Left lung (tissue), 10 donors: ENCODE measurements around the gene LGALS3BP. TPM values are rescaled to one million over a fixed set of nuclear protein-coding genes. Genes with fewer than 3 reads are reported as not detected.
"Not testable (repeated sequence)": the region's sequence is repeated elsewhere in the genome, so short reads cannot be mapped to it uniquely, and the experiment has no call there.

ENCODE experiments used
- ATAC-seq: fragments of 200-7000 bp; cut with Tn5 transposase; one replicate; pipeline ENCODE4 v1.9.1; 2020; ENCODE audit warnings: moderate library complexity
- DNase-seq, 4 donors: peaks; one replicate each; pipeline ENCODE4 v3.0.0-alpha.2; 2013 to 2020
- H3K27ac ChIP-seq, 2 donors: fragments of 200-600 bp; sonication (generic) in 1 of 2; one replicate each; pipeline versions ENCODE4 v1.5.0 to v1.8.0; 2020 to 2021
- H3K27me3 ChIP-seq, 2 donors: fragments of 200-600 bp; sonication (generic) in 1 of 2; one replicate each; pipeline versions ENCODE4 v1.5.0 to v1.8.0; 2020 to 2021
- H3K36me3 ChIP-seq, 2 donors: fragments of 200-600 bp; sonication (generic) in 1 of 2; one replicate each; pipeline versions ENCODE4 v1.5.0 to v1.8.0; 2020 to 2021
- H3K4me1 ChIP-seq, 2 donors: fragments of 200-600 bp; one replicate each; pipeline ENCODE4 v1.8.0; 2021
- H3K4me3 ChIP-seq, 2 donors: fragments of 200-600 bp; sonication (generic) in 1 of 2; one replicate each; pipeline versions ENCODE4 v1.5.0 to v1.8.0; 2020 to 2021; ENCODE audit warnings: mild to moderate bottlenecking in 1 of 2
- H3K9me3 ChIP-seq, 2 donors: fragments of 200-600 bp; sonication (generic) in 1 of 2; one replicate each; pipeline versions ENCODE4 v1.5.0 to v1.8.0; 2020 to 2021
- intact Hi-C, 2 donors: fragments of 100-400 bp; cut with DNase I; formaldehyde crosslinking; loops; one replicate each; pipeline versions ENCODE4 v1.11.2 to v1.14.2; 2022
- polyA plus RNA-seq, 6 donors: library from polyadenylated mRNA; unstranded; fragments of 120-200 nt; gene quantifications; one replicate each; pipeline ENCODE4 v1.2.1, GENCODE V29; 2013; ENCODE audit not compliant: insufficient read length in 6 of 6
- total RNA-seq, 2 donors: library from RNA; stranded (reverse); fragmentation: NEBNext Ultra II Directional; extraction: Animal tissue kit (Norgen Biotek cat#: 25700); gene quantifications; one replicate each; pipeline ENCODE4 v1.2.1, GENCODE V29; 2021
- TF ChIP-seq, protein P1 (sequence below), 2 donors: fragments of 200-600 bp; sonication (generic) in 1 of 2; IDR thresholded peaks; one replicate each; pipeline versions ENCODE4 v1.5.0 to v1.8.0; 2021; ENCODE audit warnings: antibody characterized with exemption in 2 of 2
- donor health status: DM: no; HTN: yes; CAD: no.
- donor health status: DM: no; HTN: no; CAD: no.

The LGALS3BP gene
- total and polyA plus RNA-seq, 8 donors: 155 to 688 (median 183) TPM

DNA sequence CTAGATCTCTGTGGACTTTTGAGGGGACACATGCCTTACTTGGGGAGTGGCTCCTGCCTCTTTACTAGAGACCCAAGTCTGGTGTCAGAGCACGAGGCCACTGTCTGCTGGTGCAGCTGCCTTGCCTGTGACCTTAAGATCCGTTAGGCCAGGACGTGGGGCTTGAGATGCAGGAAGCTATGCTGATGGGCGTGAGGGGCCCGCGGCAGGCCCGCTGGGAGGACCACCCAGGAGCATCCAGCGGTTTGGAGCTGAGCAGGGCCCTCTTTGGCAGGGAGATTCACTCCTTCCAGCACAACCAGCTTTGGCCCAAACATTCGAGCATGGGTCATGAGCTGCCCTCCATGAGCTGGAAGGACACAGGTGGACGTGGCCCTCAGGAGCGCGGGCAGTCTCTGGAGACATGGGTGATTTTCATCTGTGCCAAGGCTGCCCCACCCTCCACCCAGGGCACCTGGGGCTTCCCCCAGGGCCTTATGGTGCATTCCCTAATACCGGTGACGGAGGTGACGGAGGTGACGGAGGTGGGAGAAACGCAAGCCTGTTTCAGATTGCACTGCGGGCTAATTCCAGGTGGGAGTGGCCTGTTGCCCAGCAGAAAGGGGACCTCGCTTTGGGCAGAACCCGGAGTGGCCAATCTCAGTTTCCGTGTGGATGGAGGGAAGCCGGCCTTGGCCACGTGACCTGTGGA is 12.7 kb downstream of the LGALS3BP start:
- Histone ChIP-seq H3K4me3 (no peak overlapping the region), H3K4me1 (peaks cover 0 to 11% of the 10 kb centered on the region in 2 donors), H3K36me3 (peaks cover 0 to 33% of the 10 kb centered on the region in 2 donors), H3K9me3 (no peaks in the 10 kb centered on the region), H3K27ac (no peak overlapping the region), H3K27me3 (no peaks in the 10 kb centered on the region)
- TF ChIP-seq, protein P1, sequence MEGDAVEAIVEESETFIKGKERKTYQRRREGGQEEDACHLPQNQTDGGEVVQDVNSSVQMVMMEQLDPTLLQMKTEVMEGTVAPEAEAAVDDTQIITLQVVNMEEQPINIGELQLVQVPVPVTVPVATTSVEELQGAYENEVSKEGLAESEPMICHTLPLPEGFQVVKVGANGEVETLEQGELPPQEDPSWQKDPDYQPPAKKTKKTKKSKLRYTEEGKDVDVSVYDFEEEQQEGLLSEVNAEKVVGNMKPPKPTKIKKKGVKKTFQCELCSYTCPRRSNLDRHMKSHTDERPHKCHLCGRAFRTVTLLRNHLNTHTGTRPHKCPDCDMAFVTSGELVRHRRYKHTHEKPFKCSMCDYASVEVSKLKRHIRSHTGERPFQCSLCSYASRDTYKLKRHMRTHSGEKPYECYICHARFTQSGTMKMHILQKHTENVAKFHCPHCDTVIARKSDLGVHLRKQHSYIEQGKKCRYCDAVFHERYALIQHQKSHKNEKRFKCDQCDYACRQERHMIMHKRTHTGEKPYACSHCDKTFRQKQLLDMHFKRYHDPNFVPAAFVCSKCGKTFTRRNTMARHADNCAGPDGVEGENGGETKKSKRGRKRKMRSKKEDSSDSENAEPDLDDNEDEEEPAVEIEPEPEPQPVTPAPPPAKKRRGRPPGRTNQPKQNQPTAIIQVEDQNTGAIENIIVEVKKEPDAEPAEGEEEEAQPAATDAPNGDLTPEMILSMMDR (IDR thresholded peaks at IDR 0.05): no peak
- intact Hi-C loops: no loop called here
- DNase-seq: no peak
- no peak for ATAC-seq

DNA sequence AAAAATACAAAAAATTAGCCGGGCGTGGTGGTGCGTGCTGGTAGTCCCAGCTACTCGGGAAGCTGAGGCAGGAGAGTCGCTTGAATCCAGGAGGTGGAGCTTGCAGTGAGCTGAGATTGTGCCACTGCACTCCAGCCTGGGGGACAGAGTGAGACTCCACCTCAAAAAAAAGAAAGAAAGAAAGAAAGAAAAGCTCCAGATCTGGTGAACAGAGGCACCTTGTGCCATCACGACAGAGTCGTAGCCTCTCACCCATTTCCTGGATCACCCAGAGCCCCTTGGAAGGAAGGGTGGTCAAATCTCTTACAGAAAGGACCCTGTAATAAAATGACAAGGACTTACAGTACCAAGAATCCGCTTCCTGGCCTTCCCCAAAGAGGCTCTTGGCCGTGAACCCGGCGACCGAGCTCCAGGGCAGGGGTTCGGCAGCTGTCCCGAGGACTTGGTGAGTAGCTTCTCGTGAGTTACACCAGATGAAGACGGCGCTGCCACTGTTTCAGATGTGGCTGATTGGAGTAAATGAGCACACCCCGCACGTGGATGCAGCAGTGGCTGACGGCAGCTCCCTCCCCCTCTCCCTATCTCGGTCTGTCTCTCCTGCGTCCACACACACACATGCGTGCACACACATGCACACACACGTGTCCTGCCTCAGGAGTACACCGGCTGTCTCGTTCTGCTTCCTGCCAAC is 13.5 kb downstream of the LGALS3BP start:
- Histone ChIP-seq H3K36me3 (peaks cover 0 to 31% of the 10 kb centered on the region in 2 donors), H3K27me3 (no peaks in the 10 kb centered on the region), H3K9me3 (no peaks in the 10 kb centered on the region), H3K4me3 (no peak overlapping the region), H3K4me1 (peaks cover 0 to 9% of the 10 kb centered on the region in 2 donors), H3K27ac (no peak overlapping the region)
- no peak for DNase-seq
- TF ChIP-seq, protein P1 (IDR thresholded peaks at IDR 0.05): no peak
- intact Hi-C loops: no loop called here
- no peak for ATAC-seq

DNA sequence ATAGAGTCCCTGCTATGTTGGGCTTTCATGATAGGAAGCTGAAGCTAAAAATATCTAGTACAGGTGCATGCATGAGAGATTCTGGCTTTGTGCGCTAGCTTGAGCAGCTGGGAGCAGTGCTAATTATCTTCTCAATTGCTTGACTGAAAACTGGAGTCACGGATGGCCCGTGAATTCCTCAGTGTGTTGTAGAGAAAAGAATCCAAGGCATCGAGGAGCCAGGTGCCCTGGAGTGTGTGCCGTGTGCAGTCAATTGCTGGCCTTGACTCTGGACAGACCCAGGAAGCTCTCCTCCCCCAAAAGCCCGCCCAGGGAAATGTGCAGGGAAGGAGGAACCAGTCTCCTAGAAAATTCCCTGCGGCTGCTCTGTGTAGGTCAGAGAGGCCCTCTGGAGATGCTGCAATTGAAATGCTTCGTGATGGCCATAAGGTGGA is 14.2 kb downstream of the LGALS3BP start:
- H3K27ac ChIP-seq: no peak overlapping the region
- no peaks in the 10 kb centered on the region for H3K27me3 ChIP-seq
- ATAC-seq (no peak), DNase-seq (no peak)
- peaks cover 0 to 31% of the 10 kb centered on the region in 2 donors for H3K36me3 ChIP-seq
- H3K4me3 ChIP-seq: no peak overlapping the region
- no peaks in the 10 kb centered on the region for H3K9me3 ChIP-seq
- intact Hi-C loops: no loop called here
- peaks cover 0 to 9% of the 10 kb centered on the region in 2 donors for H3K4me1 ChIP-seq
- TF ChIP-seq, protein P1 (IDR thresholded peaks at IDR 0.05): no peak

DNA sequence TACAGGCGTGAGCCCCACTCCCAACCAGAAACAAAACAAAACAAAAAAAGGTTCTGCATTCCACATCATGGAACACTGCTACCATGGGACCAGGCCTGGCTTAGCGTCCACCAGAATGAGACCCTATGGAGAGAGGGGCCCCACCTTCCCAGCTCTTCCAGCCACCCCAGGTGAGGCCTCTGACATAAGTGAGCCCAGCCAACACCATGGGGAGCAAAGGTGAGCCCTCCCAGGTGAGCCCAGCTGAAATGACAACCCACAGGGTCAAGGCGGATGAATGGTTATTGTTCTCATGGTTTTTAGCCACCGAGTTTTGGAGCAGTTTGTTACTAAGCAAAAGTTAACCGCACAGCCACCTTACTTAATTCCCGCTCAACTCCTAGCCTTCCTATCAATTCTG is 16.3 kb downstream of the LGALS3BP start:
- Histone ChIP-seq H3K27me3 (no peaks in the 10 kb centered on the region), H3K4me1 (peaks cover 0 to 9% of the 10 kb centered on the region in 2 donors), H3K9me3 (no peaks in the 10 kb centered on the region), H3K4me3 (no peak overlapping the region), H3K36me3 (peaks cover 0 to 14% of the 10 kb centered on the region in 2 donors), H3K27ac (no peak overlapping the region)
- ATAC-seq: no peak
- TF ChIP-seq, protein P1 (IDR thresholded peaks at IDR 0.05): no peak
- intact Hi-C loops: no loop called here
- DNase-seq: no peak

DNA sequence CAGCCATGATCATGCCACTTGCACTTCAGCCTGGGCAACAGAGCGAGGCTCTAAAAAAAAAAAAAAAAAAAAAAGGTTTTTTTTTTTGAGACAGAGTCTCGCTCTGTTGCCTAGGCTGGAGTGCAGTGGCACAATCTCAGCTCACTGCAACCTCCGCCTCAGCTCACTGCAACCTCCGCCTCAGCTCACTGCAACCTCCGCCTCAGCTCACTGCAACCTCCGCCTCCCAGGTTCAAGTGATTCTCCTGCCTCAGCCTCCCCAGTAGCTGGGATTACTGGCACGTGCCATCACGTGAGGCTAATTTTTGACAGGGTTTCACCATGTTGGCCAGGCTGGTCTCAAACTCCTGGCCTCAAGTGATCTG is 16.8 kb downstream of the LGALS3BP start:
- H3K27ac ChIP-seq, H3K4me1 ChIP-seq, H3K4me3 ChIP-seq, H3K36me3 ChIP-seq, intact Hi-C loops, ATAC-seq, DNase-seq, H3K9me3 ChIP-seq, H3K27me3 ChIP-seq: not testable (repeated sequence)
